Stimulated activated CD4-positive, alpha-beta T cell treated with anti-CD3 and anti-CD28 coated beads, Interleukin-2, amount 100 ng/mL, for 4 hours (primary cell): ENCODE data around the gene UBAP2L.
"Not testable (repeated sequence)": the region's sequence is repeated elsewhere in the genome, so short reads cannot be mapped to it uniquely, and the experiment has no call there.

Experiments used
- DNase-seq: peaks from one replicate; pipeline ENCODE4 v3.0.0-alpha.2; 2020; ENCODE audit warnings: low read depth

UBAP2L gene

GRCh38 chr1:154240294-154240833, 19.6 kb downstream of the UBAP2L start:
- DNase-seq, result no peak

GRCh38 chr1:154241703-154242351, 21.1 kb downstream of the UBAP2L start:
- no peak for DNase-seq

- no peak for DNase-seq
Measured at GRCh38 chr1:154253671-154254070, 32.9 kb downstream of the UBAP2L start.

GRCh38 chr1:154256686-154257085, 35.9 kb downstream of the UBAP2L start:
- no peak for DNase-seq

GRCh38 chr1:154258784-154259183, 38.0 kb downstream of the UBAP2L start:
- DNase-seq, result no peak

GRCh38 chr1:154260127-154260526, 39.4 kb downstream of the UBAP2L start:
- no peak for DNase-seq

- no peak for DNase-seq
Measured at GRCh38 chr1:154263465-154264332, 42.9 kb downstream of the UBAP2L start.

GRCh38 chr1:154264454-154264853, 43.7 kb downstream of the UBAP2L start:
- no peak for DNase-seq

GRCh38 chr1:154265586-154265985, 44.8 kb downstream of the UBAP2L start:
- DNase-seq, result no peak

- DNase-seq, result no peak
Measured at GRCh38 chr1:154270833-154271232, 50.1 kb downstream of the UBAP2L start.

- peak; percentile 98 for DNase-seq
Measured at GRCh38 chr1:154272217-154272998, 51.7 kb downstream of the UBAP2L start, which contains the start of gene HAX1. TSS of gene HAX1 (plus strand) at chr1:154272629. CDS start at chr1:154272724, 95 bp downstream.

- no peak for DNase-seq
Measured at GRCh38 chr1:154272999-154273563, 52.3 kb downstream of the UBAP2L start.

GRCh38 chr1:154276797-154277196, 56.0 kb downstream of the UBAP2L start:
- no peak for DNase-seq

- not testable (repeated sequence) for DNase-seq
Measured at GRCh38 chr1:154287591-154287990, 66.8 kb downstream of the UBAP2L start.

GRCh38 chr1:154288661-154289060, 67.9 kb downstream of the UBAP2L start:
- DNase-seq, result no peak

- no peak for DNase-seq
Measured at GRCh38 chr1:154290921-154291320, 70.2 kb downstream of the UBAP2L start.

GRCh38 chr1:154295408-154296235, 74.9 kb downstream of the UBAP2L start:
- DNase-seq, result no peak

GRCh38 chr1:154301582-154301981, 80.8 kb downstream of the UBAP2L start:
- no peak for DNase-seq

GRCh38 chr1:154304664-154305337, 84.0 kb downstream of the UBAP2L start:
- no peak for DNase-seq

GRCh38 chr1:154306151-154306550, 85.4 kb downstream of the UBAP2L start:
- DNase-seq, result no peak
